DMS79 treated with DMSO at 0.1 percent for 48 hours (cell line): ENCODE results near the gene APPL2.
"Not testable (repeated sequence)": the region's sequence is repeated elsewhere in the genome, so short reads cannot be mapped to it uniquely, and the experiment has no call there.

Experiments used
- DNase-seq: peaks from one replicate; lab custom pipeline; 2025; lab: John Stamatoyannopoulos, UW

The APPL2 gene

DNA sequence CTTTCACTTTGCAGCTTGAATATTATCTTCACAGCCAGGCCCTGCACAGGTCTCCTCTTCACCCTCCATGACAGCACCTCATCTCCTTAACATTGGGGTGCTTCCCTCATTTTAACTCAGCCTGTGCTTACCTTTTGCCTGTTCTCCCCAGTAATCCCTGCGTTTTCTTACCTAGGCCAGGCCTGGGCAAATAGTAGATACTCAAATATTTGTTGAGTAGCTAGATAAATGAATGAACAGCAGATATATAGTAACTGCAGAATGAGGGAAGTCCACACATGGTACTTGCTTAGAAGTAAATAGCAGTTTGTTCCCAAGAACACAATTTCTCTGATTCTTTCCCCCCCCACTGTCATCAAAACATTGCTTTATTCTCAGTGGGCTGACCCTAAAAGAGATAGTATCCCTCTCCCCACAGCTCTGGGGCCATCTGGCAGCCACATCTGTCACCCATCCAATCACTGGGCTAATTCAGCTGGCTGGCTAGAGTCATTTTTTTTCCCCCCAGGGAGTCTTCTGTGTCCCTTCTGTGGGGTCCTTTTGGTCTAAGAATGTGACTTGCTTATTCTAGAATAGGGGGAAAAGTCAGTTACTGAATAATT, 43.2 kb downstream of the APPL2 start:
- no peak for DNase-seq

GRCh38 chr12:105190530-105190929, 45.4 kb downstream of the APPL2 start:
- DNase-seq = no peak

DNA sequence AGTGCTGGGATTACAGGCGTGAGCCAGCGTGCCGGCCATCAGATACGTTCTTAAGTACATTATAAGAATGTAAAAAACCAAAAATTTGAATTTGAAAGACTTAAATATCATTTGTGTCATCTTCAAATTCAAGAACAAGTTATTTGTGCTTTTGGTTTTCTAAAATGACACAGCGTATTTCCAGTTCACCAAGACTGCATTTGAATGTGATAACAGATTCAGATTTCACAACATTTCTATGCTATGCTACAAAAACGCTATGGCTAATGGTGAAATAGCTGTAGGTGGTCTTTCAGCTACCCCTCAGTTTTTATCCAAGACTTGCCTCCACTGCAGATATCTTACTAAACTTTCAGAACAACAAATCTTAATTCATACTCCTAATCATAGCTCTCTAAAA, 46.7 kb downstream of the APPL2 start:
- no peak for DNase-seq

GRCh38 chr12:105183976-105184375, 52.0 kb downstream of the APPL2 start:
- DNase-seq = not testable (repeated sequence)

GRCh38 chr12:105183406-105183805, 52.6 kb downstream of the APPL2 start:
- not testable (repeated sequence) for DNase-seq

GRCh38 chr12:105179114-105179513, 56.9 kb downstream of the APPL2 start:
- not testable (repeated sequence) for DNase-seq

DNA sequence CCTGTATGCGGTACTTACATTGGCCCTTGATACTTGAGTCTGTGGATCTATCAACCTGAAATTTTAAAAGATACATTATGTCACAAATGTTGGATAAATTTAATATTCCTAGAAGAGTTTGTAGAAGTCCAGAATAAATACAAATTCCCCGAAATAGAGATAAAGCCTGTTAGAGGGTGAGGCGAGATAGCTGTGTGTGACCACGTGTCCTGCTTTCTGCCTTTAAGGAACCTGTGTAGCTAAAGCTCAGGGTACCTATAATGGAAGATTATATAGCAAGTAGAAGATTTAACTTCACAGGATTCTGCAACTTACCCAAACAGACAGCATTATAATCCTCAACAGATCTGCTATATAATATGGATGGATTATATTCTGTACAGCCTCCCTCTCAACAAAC, 58.8 kb downstream of the APPL2 start:
- DNase-seq = no peak

DNA sequence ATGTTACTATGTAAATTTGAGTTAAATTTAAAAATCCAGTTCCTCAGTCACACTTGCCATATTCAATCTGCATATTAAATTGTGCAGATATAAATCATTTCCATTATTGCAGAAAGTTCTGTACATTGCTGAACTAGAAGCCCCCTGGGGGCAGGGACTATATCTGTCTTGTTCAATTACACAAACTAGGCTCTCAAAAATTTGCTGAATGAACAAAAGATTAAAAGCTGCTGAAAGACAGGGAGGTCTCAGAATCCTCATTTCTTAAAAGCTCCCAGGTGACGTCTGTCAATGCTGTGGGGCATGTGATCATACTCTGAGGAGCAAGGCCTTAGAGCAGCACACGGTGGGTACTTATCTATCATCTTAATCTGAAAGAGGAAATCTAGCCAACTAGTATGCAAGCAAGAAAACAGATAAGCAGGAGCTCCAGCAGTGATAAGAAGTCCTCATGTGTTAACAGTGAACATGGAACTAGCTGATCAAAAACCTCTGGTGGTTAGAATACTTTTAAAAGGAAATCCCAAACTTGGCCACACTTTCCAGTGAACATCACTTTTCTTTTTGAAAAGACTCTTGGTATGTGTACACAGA, 60.5 kb downstream of the APPL2 start:
- DNase-seq = no peak

DNA sequence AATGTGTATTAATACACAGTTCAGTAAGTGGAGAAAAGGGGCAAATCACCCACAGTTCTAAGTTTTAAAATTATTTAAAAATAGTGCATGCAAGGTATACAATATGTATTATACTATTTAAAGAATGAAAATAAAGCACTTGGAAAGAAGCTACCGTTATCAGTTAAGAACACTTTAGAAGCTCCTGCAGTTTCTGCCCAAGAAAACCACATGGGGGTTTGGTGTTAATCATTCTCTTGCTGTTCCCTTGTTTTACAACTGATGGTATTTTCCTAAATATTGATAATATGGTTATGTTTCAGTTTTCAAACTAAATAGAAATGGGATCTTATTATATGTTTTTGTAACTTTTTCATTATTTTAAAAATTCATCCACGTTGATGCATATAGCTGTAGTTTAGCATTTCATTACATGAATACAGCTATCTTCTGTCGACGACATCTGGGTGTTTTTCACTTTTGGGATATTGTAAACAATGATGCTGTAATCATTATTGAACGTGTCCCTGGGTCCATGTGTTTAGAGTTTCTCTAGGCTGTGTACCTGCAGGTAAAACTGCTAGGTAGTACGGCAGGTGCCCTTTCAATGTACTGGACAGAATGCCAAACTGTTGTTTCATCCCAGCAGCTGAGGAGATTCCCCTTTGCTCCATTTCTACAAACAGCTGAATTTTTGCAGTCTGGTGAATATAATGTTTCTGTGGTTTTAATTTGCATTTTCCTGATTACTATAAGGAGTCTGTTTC, 64.1 kb downstream of the APPL2 start:
- DNase-seq = no peak

GRCh38 chr12:105170139-105170538, 65.8 kb downstream of the APPL2 start:
- DNase-seq = no peak

DNA sequence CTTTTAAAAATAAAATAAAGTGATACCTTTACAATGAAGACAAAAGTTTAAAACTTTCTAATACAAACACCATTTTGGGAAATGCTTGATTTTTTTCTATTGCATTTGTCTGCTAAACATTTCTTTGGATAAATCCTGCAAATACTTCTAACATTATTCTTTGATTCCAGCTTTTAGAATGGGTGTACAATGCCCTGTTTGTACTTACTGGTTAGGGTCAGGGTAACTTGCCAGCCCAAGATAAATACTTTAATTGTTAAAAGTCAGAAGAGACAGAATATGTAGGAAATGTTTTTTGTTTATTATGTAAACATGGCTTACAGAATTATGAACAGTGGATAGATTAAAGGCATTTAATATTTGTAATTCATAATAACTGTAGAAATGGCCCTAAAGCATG, 68.0 kb downstream of the APPL2 start:
- DNase-seq = no peak

- DNase-seq = no peak
These were observed 68.6 kb downstream of the APPL2 start for GRCh38 chr12:105167346-105167745.

DNA sequence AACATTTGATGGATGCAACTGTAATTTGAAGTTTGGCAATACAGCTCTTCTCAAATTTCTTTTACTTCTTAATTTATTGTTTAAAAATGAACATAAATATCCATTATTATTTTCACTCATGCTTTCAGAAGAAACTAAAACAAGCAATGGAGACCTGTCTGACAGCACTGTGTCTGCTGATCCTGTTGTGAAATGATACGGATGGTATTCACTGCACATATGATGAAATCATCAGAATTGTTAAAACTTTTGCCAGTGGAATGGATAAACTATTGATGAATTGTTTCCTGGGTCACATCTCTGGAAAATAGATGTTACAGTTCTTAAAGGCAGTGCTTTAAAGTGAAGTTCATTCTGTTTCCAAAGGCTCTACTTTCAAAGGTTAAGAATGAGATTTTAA, 69.2 kb downstream of the APPL2 start:
- DNase-seq = no peak

GRCh38 chr12:105164068-105164467, 71.9 kb downstream of the APPL2 start:
- DNase-seq = peak; percentile 78

DNA sequence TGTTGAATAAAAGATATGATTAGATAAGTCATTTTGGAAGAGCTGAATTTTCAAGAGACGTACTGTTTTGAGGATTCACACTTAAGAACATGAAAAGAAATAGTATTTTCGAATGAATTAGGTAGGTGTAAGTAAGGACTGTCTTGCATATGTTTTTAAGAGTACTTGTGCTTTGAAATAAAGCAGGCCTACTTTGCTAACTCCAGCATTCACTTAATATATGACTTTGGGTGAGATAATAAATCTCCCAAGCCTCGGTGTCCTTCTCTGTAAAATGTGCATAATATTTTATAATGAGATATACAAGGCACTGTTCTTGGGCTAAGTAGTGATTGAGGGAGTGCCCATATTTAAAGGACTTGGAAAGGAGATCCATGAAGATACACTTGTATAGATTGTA, 73.8 kb downstream of the APPL2 start:
- DNase-seq = no peak

- DNase-seq = no peak
These were observed 77.1 kb downstream of the APPL2 start for GRCh38 chr12:105158876-105159275.

DNA sequence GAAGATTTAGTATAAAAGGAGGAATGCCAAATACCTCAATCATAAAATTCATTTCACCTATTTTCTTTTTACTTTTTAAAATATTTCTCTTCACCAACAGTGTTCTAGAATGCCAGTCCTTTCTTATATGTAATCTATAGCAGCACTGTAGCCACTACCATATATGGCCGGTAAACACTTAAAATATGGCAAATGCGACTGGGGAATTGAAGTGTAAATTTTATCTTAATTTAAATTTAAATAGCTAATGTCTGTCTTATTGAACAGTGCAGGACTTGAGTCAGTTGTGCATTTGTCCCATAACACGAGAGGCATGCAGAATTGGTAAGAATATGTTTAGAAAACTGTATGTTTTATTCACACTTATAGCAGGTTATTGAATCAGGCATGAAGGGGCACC, 78.4 kb downstream of the APPL2 start:
- DNase-seq = no peak

DNA sequence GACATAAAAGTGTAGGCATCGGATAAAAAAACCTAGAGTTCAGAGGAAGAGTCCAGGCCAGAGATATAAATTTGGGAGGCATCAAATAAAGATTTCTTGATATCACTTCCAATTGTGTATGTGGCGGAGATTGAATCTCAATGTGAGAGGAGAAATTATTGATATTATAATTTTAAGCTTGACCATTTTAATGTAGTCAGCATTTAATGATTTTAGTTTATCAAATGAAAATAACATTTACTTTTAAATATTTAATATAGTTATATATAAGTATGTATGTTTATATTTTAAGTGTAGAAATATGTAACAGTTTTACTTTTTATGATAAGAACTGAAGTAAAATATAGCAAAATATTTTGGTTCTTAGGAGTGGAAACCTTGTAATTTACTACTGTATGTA, 79.7 kb downstream of the APPL2 start:
- DNase-seq = no peak

- no peak for DNase-seq
These were observed 93.7 kb downstream of the APPL2 start for GRCh38 chr12:105142259-105142658.

DNA sequence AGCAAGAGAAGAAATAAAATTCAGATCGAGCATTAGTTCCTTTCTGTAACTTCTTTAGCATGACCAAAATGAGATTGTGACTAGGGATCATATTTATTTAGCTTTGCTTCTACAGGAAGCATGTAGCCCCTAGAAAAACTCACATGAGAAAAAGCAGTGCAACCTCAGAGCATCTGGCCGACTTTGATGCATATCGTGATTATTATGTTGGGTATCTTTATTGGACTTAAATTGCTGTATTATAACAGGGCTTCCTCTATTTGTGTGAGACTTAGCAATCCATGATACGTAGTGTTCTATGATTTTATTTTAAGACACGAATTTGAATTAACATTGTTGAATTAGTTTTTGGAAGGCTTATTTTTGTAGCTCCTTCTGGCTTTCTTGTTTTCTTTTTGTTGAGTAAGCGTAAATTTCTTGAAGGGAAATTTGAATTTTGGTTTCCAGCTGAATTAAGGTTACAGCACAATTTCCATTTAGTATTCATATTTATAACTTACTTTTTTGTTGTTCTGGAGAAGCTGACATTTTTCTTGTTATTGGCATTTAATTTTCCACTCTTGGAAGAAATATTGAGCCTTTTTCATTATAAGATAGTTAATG, 94.6 kb downstream of the APPL2 start:
- DNase-seq = no peak

- DNase-seq = no peak
These were observed 97.7 kb downstream of the APPL2 start for GRCh38 chr12:105138248-105138647.
